GM18867 (cell line): Measurements from ENCODE around the gene MMRN2.
"Not testable (repeated sequence)": the region's sequence is repeated elsewhere in the genome, so short reads cannot be mapped to it uniquely, and the experiment has no call there.

ENCODE experiments used
- ATAC-seq: cut with Tn5 transposase; IDR thresholded peaks from one replicate; pipeline ENCODE4 v1.9.1; 2021; ENCODE audit warnings: mild to moderate bottlenecking, moderate library complexity; ENCODE audit not compliant: unreplicated experiment

Gene MMRN2, protein sequence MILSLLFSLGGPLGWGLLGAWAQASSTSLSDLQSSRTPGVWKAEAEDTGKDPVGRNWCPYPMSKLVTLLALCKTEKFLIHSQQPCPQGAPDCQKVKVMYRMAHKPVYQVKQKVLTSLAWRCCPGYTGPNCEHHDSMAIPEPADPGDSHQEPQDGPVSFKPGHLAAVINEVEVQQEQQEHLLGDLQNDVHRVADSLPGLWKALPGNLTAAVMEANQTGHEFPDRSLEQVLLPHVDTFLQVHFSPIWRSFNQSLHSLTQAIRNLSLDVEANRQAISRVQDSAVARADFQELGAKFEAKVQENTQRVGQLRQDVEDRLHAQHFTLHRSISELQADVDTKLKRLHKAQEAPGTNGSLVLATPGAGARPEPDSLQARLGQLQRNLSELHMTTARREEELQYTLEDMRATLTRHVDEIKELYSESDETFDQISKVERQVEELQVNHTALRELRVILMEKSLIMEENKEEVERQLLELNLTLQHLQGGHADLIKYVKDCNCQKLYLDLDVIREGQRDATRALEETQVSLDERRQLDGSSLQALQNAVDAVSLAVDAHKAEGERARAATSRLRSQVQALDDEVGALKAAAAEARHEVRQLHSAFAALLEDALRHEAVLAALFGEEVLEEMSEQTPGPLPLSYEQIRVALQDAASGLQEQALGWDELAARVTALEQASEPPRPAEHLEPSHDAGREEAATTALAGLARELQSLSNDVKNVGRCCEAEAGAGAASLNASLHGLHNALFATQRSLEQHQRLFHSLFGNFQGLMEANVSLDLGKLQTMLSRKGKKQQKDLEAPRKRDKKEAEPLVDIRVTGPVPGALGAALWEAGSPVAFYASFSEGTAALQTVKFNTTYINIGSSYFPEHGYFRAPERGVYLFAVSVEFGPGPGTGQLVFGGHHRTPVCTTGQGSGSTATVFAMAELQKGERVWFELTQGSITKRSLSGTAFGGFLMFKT

DNA sequence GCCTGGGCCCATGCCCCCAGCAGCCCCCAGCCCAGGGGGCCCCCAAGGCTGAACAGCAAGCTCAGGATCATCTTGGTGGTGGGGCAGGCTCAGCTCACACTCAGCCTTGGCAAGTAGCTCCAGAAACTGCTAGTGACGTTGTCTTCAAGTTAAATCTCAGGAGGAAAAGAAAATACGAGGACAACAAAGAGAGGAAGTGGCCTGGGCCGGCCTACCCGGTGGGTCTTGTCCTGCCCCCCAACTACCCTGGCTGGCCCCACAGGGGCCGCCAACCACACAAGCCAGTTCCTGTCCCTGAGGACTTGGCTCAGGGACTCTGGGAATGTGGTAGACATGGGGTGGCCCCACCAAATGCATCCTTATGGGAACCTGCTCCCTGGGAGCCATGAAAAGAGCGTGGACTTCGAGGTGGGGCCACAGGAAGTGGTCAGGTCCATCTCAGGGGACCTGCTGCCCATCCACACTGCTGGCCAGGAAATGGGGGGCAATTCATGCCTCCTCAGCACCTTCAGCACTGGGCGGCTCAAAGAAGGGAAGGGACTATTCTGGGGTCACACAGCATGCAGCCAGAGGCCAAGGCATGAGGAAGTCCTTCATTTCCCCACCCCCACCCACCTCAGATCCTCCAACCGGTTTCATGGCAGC lies at the start of gene MMRN2:
Gene MMRN2, minus strand, starts transcription at position 145 of the 645 bp plus-strand sequence. Its CDS starts 74 bp downstream, at position 71.
- no peak for ATAC-seq

DNA sequence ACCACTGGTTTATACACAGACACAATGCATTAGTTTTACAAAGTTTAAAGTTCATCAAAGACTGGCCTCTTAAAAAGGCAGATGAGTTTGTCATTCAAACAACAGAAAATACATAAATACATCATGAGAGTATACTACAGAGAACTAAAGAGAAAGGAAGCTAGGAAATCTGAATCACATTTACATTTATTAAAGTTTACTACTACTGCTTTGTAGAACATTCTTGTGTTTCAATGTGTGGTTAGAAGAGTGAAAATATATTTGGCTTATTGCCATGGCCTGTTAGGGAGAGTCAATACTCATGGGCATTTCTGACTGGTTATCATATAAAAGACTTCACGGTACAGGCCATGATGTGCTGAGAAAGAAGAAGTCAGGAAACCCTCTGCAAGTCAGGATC lies 49.7 kb upstream of the MMRN2 start:
- not testable (repeated sequence) for ATAC-seq

DNA sequence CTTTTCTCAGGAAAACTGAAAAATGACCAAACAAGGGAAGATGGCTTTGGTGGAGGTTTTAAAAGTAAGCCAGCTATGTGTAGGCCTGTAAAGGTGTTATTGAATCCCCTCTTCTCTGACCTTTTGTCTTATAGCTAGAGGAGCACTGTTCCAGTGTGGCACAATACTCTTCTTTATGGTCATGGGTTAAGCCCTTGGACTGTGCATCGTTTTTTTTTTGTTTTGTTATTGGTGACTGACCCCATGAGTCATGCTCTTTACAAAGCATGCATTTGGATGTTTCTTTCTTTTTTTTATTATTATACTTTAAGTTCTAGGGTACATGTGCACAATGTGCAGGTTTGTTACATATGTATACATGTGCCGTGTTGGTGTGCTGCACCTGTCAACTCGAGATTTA lies 43.1 kb upstream of the MMRN2 start:
- ATAC-seq: no peak

DNA sequence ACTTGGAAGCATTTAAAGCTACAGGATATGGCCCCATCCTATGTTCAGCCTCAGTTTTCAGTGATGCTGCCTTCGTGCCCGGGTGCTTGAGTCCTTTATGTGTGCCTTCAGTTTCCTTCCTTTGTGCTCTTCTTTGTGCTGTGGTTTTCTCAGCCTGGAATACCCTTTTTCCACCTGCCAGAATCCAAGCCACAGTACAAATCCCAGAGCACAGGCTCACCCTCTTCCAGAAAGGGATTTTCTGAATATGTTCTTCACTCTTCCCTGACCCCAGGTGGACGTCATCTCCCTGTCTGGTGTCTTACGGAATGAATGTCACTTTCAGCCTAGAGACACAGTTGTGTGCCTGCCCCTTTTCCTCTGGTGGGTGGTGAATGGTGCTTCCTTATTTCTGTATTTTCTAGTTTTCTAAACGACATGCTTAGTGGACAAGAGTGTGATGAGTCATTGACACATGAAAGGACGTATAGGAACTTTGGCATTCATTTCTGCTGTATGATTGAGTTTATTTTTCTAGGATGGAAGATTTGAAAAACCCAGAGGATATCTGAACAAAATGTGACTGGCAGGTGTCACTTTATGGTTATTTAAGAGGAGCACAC lies 42.5 kb upstream of the MMRN2 start:
- not testable (repeated sequence) for ATAC-seq

DNA sequence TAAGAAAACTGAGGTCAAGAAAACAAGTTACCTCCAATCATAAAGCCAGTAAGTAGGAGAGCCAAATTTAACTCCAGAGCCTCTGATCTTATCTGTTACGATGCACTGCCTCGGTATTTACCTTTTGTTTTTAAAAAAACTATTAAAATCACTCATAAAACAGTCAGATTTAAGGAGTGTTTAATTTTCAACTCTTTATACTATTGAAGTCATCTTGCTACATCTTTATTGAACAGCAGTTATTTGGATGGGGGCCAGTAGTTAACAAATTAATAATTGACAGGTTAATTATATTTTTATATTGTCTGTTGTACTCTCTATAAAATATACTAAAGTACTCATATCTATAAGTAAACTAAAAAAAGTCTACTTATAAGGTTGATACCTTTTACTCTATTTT lies 35.5 kb upstream of the MMRN2 start:
- no peak for ATAC-seq

DNA sequence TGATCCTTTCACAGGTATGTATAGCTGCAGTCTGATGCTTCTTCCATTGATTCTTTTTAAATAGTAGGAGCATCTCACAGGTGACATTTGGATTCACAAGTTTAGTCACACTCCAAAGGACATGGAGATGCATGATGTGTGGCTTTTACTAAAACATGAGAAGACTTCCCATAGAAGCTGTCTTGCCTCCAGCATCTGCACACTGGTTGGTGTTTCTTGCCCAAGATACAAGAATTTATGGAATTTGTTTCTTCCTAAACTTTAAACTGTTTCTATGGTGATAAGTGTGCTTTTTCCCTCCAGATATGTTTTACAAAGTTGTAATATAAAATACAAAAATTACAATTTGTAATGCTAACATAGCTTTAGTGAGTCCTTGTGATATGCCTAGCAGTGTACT lies 35.0 kb upstream of the MMRN2 start:
- ATAC-seq: no peak

DNA sequence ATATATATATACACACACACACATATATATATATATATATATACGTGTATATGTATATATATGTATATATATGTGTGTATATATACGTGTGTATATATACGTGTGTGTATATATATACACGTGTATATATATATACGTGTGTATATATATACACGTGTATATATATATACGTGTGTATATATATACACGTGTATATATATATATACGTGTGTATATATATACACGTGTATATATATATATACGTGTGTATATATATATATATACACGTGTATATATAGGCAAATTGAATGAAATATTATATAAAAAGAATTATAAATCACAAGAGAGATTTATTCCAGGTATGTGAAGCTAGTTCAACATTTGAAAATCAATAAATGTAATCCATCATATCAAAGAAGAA lies 33.9 kb upstream of the MMRN2 start:
- not testable (repeated sequence) for ATAC-seq

DNA sequence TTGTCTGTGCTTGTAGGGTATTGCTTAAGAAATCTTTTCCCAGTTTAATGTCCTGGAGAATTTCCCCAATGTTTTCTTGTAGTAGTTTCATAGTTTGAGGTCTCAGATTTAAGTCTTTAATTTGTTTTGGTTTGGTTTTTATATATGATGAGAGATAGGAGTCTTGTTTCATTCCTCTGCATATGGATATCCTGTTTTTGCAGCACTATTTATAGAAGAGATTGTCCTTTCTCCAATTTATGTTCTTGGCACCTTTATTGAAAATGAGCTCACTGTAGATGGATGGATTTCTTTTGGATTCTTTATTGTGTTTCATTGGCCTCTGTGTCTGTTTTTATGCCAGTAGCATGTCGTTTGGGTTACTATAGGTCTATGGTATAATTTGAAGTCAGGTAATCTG lies 31.1 kb upstream of the MMRN2 start:
- ATAC-seq: no peak

DNA sequence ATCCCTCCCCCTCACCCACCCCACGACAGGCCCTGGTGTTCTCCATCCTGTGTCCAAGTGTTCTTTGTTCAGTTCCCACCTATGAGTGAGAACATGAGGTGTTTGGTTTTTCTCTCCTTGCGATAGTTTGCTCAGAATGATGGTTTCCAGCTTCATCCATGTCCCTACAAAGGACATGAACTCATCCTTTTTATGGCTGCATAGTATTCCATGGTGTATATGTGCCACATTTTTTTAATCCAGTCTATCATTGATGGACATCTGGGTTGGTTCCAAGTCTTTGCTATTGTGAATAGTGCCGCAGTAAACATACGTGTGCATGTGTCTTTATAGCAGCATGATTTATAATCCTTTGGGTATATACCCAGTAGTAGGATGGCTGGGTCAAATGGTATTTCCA lies 27.1 kb upstream of the MMRN2 start:
- ATAC-seq: not testable (repeated sequence)

DNA sequence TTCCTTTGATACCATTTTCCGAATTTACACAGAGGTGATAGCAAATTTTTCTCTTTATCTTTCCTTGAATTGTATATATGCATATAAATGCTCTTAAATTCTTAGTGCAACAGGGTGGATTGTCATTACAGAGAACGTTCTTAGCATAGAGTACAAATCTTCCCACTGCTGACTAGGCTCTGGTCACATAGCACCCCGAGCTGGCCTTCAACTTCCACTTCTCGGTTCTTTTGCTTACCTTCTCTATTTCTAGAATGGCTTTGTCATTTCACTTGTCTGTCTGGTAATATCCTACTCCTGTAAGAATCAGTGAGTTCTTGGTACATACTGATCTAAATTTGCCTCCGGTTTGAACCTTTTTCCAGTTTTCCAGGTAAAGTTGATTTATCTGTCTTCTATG lies 24.3 kb upstream of the MMRN2 start:
- ATAC-seq: no peak

DNA sequence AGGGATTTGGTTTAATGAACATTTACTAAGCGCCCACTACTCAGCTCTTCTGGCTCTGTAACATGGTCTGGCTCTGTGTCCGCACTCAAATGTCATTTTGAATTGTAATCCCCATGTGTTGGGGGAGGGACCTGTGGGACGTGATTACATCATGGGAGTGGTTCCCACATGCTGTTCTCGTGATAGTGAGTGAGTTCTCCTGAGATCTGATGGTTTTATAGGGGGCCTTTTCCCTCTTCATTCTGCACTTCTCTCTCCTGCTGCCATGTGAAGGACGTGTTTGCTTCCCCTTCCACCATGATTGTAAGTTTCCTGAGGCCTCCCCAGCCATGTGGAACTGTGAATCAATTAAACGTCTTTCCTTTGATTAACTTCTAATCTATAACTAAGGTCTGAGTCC lies 23.6 kb upstream of the MMRN2 start:
- ATAC-seq: not testable (repeated sequence)

DNA sequence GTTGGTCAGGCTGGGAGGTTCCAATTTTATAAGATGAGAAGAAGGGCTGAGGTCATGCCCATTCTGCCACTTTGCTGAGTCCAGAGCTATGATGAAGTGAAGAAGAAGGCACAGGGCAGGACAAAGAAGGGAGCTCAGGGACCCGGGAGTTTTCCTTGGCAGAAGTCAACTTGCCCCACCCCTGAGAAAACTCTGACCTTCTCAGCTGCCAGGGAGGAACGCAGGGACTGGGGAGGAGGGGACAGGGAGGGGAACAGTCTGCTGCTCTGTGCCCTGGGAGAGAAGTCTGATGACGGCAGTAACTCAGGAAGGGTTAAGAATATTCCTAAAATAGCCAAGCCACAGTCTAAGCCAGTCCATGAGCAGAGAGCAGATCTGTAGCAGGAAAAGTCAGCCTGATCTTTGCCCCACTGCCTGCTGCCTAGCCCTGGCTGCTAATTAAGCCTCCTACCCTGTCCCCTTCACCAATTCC lies 22.6 kb upstream of the MMRN2 start:
- ATAC-seq: no peak

DNA sequence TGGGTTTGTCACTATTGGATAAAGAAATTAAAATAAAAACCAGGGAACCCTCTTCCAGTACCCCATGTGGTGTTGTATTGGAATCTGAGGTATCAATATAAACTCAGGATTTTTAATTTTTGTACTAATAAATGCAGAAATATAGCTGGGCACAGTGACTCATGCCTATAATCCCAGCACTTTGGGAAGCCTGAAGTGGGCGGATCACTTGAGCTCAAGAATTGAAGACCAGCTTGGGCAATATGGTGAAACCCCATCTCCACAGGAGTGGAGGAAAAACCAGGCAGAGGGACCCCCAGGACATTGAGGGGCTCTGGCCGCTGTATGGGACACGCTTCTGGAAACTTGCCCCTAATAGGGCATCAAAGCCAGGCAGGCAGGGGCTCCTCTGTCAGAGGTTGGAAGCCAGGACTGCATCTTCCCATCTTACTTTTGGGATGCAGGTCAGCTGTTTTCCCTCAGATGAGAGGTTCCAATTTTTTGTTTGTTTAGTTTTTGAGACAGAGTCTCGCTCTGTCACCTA lies 21.9 kb upstream of the MMRN2 start:
- ATAC-seq: no peak

DNA sequence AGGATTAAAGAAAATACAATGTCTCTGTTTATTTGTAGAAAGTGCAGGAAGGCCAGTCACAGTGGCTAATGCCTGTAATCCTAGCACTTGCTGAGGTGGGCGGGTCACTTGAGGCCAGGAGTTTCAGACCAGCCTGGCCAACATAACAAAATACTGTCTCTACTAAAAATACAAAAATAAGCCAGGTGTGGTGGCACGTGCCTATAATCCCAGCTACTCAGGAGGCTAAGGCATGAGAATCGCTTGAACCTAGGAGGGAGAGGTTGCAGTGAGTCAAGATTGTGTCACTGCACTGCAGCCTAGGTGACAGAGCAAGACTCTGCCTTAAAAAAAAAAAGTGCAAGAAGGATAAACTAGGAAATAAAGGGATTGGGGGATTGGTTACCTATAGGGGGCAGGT lies 21.0 kb upstream of the MMRN2 start:
- not testable (repeated sequence) for ATAC-seq

DNA sequence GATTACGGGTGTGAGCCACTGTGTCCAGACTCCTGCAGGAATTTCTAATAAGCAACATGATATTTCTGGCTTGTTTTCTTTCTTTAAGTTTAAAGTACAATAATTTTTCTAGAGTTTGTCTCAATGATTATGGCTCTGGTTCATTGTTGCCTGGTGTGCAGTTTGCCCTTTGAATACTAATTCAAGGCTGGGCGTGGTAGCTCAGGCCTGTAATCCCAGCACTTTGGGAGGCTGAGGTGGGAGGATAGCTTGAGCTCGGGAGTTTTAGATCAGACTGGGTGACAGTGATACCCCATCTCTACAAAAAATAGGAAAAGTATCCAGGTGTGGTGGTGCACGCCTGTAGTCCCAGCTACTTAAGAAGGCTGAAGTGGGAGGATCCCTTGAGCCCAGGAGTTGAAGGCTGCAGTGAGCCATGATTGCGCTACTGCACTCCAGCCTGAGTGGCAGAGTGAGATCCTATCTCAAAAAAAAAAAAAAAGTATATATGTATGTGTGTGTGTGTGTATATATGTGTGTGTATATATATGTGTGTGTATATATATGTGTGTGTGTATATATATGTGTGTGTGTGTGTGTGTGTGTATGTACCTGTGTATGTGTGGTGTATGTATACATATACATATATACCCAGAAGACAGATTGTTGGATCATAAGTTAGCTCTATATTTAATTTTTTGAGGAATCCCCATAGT lies 19.1 kb upstream of the MMRN2 start:
- ATAC-seq: no peak

DNA sequence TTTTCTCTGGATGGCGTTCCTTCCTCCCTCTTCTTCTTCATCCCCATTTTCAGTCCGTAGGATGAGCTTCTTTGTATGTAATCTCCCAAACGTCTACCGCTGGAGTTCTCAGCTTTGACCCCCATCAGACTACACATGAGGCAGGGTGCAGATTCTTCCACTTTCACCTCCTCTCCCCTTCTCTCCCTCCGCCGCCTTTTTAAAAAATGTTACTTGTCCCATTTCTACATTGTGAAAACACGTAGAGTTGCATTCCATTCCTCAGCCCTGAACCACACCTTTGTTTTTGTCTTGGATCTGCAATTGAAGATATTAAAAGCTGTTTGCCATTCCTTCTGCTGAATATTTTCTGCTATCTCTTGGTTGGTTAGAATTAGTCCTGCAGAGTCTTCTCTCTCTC lies 17.1 kb upstream of the MMRN2 start:
- no peak for ATAC-seq

DNA sequence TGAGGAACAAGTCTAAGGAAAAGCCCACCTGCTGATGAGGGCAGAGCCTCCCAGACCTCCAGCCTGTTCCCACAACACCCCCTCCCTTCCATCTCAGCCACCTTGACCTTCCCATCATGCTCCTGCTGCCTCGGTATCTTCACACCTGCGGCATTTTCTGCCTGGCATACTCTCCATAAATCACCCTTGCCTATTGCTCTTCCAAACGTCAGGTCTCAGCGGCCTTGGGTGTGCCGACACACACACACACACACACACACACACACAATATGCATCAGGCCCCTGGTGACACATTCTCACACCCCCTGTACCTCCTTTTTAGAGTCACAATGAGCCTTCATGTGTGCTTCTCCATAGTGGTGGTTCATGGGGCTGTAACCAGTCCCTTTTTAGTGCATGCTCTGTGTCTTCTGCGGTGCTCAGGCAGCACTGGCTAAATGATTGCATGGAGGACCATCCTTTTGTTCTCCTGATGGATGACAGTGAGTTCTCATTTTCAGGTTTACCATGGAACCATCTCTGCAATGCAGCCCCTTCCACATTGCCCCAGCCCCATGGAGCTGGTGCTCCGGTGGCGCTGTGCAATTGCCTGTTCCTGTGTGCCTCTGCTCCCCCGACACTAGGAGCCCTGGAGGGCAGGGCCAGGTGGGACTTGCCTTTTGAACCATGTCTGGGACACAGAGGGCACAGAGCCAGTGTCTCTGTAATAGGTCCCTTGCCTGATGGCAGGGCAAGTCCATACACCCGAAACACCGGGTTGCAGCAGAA lies 15.4 kb upstream of the MMRN2 start:
- no peak for ATAC-seq

DNA sequence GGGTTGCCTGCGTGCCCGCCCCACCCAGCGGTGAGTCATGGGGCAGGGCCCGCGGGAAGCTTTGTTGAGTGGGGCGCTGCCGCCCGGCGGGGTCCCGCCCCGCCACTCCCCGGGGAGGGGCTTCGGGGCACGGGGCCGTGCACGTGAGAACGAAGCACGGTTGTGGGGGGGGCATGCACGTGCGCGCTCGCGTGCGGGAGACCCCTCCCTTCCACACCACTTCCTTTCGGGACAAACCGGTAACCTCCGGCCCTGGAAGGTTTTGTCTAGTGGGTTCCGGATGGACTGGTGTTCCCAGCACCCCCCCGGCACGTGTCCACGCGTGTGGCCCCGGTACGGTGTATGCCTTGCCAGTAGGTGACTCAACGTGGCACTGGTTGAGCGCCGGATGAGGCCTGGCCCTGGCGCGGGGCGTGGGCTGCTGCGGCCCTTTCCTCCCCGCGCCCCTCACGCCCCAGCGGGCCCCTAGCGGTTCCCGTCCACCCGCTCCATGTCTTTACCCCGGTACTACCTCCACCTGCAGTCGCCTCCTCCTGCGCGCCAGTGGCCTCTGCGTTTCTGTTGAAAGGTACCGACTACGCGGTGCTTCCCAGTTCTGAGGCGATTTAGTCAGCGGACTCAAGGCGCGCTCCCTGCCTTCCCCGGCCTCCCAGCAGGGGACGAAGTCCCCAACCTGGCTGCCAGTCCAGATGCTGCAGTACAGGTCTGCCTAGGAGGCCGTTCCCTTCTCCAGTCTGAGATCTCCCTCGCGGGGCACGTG lies 14.0 kb upstream of the MMRN2 start:
- peak; percentile 81 for ATAC-seq

DNA sequence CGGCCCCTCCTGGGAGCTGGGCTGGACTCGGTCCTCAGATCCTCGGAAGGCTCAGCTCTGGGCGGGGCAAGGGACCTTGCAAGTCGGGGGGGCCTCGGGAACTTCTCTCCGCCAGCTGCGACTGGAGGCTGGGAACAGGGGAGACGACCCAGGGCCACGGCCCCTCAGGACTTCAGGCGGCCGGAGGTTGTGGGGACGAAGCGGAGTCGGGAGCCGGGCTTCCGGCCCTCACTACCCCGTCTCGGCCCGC lies 13.5 kb upstream of the MMRN2 start:
- ATAC-seq: no peak
